HG03432 (cell line): Measurements from ENCODE around the gene CIPC.

Experiments
- ATAC-seq: cut with Tn5 transposase; IDR thresholded peaks from one replicate; pipeline ENCODE4 v1.9.1; 2021; ENCODE audit warnings: mild to moderate bottlenecking, moderate library complexity; ENCODE audit not compliant: unreplicated experiment

Gene CIPC

DNA sequence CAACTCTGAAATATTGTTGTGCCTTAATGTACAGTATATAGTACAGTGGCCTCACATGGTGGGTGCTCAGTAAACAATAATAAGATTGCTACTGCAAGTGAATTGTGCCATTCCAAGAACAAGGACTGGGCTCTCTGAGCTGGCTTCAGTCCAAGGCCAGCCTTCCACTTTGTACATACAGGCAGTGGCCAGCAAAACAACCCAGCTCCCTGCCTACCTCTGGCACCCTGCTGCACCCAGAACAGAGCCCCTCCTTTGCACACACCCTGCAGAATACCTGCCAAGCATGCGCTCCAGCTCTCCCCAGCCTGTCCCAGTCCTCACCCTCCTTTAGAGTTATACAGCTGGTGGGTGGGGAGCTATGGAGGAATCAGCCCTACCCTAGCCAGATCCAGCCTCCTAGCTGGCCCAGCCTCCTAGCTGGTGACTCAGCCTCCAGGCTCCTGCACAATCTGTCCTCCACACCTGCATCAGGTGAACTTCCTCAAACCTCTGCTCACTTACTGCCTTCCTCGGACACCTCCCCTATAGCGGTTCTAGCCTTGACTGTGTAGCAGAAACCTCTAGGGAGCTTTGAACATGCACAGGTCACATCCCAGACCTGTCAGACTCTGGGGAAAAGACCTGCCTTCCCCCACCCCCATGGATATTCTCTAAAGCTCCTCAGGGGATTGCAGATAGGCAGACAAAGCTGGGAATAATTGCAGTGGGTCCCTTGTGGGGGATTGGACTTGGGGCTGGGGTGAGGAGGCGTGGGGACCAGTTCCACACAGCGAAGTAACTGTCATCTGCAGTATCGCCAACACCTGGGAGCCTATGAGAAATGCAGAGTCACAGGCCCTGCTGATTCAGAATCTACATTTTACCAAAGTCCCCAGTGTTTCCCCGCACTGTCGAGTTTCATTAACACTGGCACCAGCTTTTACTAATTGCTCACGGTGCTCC, 25.6 kb downstream of the CIPC start:
- no peak for ATAC-seq

DNA sequence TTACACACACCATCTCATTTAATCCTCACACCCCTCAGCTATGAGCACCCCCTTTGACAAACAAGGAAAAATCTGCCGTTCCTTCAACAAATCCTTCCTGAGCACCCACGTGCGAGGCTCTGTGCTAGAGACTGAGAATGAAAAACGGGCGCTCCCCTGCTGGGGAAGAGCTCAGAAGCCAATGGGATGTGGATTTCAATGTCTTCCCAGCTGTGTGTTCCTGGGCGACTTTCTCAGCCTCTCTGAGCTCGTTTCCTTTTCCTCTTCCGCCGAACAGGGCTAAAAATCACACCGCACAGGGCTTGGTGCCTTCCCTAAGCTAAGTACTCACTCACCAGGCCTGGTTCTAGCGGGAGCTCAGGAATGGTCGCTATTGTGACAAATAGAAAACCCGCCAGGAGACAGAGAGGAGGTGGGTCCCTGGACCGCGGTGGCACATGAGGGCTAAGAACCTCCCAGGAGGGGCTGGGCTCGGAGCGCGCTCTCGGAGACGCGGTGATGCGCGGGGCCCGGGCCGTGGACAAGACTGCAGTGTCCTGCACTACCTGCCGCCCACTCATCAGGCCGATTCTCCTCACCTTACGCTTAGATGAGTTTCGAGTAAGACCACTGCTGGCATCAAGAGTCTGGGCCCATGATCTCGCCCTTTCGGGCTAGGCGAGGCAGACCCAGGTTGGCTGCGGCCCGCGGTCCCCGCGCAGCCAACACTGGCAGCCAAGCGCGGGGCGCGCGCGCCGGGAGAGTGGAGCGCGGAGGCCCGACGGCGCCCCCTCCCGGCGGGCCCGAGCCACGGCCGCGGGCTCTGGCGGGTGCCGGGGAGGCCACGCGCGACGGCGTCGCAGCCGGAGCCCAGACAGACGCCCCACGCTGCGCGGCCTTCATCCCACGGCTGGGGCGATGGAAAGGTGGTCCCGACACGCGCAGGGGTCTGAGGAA, 26.6 kb downstream of the CIPC start:
- peak; percentile 29 for ATAC-seq

- ATAC-seq = no peak
These were observed 27.3 kb downstream of the CIPC start for GRCh38 chr14:77125281-77125801.

DNA sequence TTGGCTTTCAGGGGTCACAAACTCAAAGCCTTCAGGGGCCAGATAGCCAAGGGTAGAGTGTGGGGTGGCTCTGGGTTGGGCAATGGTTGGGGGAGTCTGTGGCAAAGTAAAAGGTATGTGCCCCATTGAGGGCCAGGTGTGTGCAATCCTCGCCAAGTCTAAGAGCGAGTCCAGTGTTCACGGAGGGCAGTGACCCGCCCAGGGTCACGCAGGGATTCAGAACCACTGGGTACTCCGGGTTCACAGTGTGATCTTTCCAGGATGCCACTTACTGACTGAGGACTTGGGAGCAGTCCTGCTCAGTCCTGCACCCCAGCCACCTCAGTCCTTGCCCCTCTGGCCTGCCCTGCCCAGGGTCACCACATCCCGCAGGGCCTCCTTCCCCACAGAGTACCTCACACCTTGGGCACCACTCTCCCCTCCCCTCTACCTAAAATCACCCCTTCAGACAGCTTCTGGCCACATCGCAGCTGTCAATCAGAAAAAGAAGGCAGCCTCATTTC, 27.8 kb downstream of the CIPC start:
- ATAC-seq = no peak

GRCh38 chr14:77126461-77126990, 28.5 kb downstream of the CIPC start:
- ATAC-seq = no peak

DNA sequence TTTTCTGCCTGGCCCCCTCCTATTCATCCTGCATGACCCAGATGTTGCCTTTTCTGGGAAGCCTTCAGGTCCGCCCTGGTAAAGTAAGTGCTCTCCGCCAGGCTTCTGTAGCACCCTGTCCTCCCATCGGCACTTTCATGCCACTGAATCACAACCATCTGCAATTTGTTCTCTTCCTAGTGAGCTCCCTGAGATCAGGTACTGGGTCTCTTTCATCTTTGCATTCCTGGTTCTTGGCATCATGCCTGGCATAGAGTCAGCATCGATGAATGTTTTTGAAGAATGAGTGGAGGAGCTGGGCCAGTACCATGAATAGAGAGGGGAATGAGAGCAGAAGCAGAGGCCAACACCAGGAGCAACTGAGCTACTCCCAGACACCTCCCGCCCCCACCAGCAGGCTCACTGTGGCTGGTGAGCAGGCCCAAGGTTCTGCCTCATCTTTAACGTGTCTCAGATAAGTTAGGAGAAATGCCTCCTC, 30.4 kb downstream of the CIPC start:
- no peak for ATAC-seq

DNA sequence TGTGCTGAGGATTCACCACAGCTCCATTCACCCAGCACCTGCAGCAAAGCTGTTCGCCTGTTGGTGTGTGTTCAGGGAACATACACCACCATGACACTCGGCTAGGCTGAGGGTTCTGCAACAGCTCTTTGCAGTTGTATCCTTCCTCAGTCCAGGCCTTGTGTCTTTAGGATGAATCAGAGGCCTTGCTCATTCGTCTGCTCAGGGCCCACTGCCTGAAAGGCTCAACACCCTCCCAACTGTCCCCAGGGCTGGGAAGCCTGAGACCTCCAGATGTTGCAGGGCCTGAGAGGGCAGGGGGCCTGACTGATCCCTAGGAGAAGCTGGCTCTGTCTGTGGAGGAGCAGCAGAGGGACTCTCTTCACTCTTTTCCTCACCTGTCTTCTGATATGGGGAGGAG, 32.3 kb downstream of the CIPC start:
- ATAC-seq = no peak

DNA sequence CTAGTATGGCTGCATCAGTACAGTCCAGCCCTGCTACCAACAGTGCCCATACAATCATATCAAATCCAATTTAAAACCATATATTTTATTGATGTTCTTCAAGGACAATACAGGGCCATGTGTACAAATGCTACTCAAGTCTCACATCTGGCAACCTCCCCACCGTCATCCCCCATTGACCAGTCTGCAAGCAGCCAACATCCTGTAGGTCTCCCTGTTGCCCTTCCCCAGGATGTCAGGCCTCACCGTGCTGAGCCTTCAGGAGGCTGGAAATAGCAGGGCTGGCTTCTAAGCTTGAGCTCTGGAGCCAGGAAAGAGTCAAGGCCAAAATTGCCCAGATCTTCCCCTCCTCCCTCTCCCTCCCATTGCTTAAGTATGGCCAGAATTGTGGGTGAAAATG, 33.1 kb downstream of the CIPC start:
- ATAC-seq = no peak

GRCh38 chr14:77131871-77132486, 33.9 kb downstream of the CIPC start:
- no peak for ATAC-seq

DNA sequence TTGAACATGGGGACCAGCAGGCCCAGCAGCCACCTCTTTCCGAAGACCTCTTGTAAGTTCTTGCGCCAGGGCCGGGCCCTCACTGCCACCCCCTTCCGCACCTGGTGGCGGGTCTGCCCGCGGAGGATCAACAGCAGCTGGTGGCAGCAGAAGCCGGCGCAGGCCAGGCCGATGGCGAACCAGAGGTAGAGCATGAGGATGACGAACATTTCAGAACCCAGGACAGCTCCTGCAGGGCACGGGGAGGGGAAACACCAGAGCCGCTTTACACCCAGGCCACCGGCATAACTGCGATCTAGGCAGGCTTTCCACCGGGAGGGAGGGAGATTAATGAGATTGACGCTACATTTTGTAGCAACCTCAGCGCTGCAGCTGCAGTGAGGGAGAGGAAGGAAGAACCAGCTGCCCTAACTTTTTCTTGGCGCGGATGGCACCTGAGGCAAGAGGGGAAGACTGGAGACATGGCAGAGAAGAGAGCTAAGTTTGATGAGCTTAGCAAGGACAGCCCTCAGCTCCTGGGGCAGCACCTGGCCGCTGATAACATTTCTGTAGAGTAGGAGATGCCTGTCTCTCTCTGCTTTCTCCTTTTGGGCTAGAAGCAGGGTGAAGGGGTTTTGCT, 35.8 kb downstream of the CIPC start:
- peak; percentile 64 for ATAC-seq

- no peak for ATAC-seq
These were observed 41.0 kb downstream of the CIPC start for GRCh38 chr14:77139022-77139421.

- no peak for ATAC-seq
These were observed 41.7 kb downstream of the CIPC start for GRCh38 chr14:77139540-77140358.

DNA sequence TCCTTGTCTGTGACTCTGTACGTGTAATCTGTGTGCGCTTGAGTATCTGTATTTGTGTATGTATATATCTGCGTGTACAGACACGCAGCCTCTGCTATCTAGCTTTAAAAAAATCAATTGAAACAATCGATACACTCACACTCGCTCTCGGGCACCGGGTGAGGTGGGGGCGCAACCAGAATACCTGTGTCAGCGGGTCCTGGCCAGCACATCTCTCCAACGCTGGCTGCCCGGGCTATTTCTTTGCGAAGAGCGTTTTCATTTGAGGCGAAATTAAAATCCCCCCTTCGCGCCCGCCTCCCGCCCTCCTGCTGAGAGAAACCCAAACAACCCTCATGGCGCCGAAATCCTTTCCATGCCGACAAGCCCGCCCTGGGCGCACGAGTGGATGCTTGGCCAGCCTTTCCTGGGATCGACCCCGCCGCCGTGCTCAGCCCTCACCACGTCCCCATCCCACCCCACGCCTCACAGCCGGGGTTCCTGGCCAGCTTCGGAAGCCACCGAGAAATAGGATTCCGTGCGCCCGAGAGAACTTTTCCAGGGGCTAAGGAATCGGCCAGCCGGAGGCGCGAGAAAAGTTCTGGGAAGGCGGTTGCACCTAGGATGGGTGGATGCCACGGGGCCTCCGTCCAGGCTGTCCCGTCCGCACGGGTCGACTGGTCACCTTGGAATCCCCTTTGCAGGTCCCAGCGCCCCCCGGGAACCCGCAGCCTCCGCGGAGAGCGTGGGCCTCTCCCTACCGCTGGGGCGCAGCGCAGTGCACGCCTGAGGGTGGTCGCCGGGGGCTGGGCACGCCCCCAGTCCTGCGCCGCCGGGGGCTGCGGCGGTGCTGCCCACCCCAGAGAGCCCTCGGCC, 42.5 kb downstream of the CIPC start:
- ATAC-seq = no peak

GRCh38 chr14:77141214-77142004, 43.4 kb downstream of the CIPC start, which contains the start of gene ZDHHC22:
ZDHHC22 (minus strand) TSS chr14:77141791; CDS start chr14:77139738, 2,053 bp downstream.
- ATAC-seq = no peak

DNA sequence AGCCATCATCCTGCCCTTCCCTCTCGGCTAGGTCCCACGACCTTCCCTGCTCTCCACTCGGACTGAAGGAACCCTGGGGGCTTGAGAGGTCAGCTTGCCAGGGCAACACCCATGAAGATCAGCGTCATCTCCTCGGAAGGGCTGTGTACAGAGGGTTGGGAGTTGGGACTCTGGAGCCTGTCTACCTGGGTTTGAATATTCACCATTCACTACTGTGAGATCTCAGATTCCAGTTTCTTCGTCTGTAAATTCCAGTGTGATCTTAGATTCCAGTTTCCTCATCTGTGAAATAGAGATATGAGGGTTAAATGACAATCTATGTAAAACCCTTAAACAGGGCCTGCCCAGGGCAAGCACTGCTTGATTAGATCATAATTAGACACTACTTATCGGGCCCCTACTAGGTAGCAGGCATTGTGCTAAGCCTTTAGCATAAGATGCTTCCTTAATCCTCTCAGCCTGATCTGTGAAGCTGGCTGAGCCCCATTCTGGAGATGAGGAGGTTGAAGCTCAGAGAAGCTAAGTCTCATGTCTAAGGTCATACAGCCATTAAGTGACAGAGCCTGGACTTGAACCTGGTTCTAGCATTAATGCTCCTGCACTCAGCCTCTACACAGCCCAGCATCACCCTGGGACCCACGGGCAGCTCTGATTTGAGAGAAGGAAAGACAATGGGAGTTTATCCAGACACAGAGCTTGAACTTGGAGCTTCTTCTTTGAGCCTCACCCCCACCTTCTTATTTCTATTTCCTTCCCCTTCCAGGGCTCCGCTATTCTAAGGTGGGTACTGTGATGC, 44.1 kb downstream of the CIPC start:
- ATAC-seq = no peak

DNA sequence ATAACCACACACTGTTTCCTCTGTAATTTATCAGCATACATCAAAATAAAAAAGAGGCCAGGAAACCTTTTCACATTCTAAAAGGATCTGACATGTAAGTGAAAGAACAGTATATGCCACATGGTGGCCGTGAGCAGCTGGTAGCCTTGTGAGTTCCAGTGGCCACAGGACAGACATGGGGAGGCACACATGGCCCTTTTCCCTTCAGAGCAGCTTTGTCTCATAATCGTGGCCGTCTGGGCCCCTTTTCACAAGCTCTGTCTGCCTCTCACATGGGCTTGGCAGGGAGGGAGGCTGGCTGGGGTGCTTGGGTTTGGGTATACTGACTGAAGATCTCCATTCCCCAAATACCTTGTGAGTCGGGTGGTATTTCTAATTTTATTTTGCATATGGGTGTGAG, 45.0 kb downstream of the CIPC start:
- ATAC-seq = no peak
